UCSD-AML1 (cell line): ENCODE results near the gene GDPD5.

Experiments
- DNase-seq: peaks from one replicate; lab custom pipeline; 2025; ENCODE audit not compliant: unreplicated experiment; lab: John Stamatoyannopoulos, UW

The GDPD5 gene

DNA sequence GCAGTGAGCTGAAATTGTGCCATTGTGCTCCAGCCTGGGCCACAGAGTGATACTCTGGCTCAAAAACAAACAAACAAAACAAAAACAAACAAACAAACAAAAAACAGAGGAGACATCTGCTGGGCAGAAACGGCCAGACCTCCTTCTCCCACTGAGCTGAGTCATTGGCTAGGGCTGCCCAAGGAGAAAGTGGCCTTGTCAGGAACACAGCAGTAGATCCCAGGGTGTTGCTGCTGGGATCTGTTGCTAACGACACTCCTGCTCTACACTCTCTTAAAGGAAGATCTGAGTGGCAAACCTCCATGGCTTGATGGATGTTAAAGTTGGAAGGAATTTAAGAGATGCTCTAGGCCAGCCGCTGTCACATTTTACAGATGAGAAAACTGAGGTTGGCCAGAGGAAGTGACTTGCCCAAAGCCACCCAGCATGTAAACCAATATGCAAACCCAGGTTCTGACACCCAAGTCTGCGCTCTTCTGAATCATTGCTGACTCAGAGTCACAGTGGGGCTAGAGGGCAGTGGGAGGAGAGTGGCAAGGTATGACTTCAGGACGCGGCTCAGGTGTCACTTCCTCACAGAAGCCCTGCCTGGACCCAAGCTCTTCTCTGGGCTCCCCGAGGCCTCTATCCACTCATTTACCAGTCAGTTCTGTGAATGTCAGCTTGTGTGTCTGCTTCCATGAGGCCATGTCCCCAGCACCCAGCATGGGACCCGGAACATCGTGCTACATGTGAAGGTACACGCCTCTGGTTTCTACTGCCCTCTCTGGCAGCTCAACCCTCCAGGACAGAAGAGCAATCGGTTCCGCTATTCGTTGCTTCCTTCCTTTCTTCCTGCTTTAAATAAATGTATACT, 11.3 kb upstream of the GDPD5 start:
- DNase-seq: peak; percentile 56

DNA sequence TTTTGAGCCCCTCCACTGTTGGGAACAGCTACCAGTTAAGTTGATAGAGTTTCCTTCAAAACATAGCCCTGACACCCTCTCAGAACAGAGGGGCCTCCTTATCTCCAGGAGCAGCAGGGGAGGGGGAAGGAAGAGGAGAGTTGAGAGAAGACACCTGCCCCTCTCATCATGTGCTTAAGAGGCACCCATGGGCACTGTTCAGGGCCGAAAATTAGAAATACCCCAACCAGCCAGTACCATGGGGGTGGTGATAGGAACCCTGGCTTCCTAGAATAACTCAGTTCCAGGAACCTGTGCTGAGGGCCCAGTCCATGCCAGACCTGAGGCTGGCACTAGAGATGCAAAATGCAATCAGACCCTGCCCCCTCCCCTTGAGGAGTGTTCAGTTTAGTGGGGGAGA, 9.3 kb upstream of the GDPD5 start:
- DNase-seq: no peak

DNA sequence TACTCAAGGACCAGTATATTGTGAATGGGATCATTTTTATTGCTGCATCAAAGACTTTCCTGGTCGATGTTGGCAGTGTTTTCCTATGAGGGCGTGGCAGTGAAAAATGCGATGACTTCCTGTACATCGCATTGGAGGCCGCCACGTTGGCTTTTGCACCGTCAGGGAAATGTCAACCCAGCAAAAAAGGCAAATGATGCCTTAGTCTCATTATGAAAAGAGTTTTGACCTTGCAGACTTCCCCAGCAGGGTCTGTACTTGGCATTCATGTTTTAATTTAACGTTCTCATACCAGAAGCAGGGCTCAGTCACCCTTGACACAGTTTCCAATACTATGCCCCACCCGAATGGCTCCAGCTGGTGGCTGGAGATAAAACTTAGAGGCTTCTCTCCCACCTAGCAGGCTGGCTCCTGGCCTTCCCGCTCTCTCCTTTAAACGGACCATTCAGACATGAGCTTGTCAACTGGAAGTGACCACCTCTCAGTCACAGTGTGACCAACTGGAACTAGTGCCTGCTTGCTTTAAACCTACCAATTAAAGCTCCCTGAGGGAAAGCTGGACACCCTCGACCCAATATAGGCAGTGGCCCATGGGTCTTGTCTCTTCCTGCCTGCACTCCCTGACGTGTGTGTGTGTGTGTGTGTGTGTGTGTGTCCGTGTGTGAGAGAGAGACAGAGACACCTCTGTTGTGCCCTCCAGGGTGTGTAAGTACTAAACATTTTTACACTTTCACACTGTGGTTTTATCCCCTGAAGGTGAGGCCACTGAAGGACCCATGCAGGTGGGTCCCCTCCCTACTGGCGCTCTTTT, 8.7 kb upstream of the GDPD5 start:
- no peak for DNase-seq

DNA sequence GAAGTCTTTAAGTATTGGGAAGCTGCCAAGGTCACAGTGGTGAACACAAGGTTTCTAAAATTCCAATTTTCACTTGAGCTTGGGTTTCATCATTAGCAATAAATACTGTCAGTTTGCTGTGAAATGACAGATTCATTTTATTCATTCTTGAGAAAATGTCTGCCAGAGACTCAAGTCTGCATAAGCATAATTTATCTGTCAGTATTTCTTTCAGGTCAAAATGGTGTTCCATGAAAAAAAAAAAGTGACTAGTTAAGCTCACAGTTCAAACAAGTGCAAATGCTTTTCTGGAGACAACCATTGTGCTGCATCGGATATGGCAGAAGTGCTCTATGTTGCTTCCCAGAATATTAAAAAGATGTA, 8.1 kb upstream of the GDPD5 start:
- no peak for DNase-seq

DNA sequence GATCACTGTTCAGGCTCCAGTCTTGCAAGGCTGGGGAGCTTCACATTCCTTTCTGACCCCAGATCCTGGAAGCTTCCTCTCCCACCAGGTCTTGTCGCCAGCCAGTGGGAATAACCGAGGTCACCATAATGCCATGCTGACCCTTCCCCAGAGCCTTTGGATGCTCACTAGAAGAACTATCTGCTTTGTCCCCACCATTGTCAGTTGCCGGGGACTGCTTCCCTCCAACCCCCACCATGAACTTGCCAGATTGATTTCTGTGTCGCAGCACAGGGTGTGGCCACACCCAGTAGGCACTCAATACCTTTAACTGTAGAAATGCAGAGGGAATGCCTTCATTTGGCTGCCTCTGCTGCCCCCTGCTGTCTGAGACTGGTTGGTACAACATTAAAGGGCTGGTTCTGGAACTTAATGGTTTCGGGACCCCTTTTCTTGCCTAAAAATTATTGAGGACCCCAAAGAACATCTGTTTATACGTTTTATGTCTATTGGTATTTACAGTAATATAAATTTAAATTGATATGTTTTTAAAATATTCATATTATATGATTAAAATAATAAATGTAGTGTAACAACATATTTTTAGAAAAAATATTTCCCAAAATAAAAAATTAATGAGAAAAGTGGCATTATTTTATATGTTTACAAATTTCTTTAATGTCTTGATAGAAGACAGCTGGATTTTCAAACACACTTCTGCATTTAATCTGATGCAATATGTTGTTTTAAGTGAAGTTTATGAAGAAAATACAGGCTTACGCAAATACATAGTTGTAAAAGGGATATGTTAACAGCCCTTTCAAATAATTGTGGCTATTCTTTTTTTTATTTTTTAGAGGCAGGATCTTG, 6.7 kb upstream of the GDPD5 start:
- peak; percentile 67 for DNase-seq

DNA sequence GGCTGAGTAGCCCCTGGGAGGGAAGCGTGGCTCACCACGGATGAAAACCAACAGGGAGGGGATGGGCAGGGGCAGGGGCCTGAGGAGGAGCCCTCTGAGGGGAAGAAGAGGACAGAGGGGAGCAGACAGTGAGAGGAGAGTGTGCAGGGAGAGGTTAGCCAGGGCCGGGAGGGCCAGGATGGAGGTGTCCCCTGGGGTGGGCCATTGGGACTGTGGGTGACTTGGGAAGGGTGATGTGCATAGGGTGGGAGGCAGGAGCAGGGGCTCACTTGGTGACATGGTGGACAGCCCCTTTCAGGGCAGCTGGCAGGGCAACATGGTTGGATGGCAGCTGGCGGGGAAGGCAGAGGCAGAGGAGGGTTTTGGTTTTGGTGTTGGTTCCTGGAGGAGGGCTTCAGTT, 5.6 kb upstream of the GDPD5 start:
- DNase-seq: no peak

DNA sequence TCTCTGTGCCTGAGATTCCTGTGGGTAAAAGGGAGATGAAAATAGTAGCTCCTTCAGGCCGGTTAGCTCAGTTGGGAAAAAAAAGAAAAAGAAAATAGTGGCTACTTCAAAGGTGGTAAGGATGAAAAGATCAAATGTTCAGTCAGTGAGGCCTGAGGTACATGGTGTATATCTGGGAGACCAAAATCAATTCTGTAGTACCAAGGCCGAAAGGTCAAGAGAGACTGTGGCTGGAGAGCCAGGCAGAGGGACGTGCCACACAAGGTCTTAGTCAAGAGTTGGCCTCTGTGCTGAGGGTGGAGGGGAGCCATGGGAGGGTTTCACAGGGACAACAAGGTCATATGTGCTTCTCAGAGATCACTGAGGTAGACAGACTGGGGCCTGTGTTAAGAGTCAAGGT, 4.8 kb upstream of the GDPD5 start:
- no peak for DNase-seq

DNA sequence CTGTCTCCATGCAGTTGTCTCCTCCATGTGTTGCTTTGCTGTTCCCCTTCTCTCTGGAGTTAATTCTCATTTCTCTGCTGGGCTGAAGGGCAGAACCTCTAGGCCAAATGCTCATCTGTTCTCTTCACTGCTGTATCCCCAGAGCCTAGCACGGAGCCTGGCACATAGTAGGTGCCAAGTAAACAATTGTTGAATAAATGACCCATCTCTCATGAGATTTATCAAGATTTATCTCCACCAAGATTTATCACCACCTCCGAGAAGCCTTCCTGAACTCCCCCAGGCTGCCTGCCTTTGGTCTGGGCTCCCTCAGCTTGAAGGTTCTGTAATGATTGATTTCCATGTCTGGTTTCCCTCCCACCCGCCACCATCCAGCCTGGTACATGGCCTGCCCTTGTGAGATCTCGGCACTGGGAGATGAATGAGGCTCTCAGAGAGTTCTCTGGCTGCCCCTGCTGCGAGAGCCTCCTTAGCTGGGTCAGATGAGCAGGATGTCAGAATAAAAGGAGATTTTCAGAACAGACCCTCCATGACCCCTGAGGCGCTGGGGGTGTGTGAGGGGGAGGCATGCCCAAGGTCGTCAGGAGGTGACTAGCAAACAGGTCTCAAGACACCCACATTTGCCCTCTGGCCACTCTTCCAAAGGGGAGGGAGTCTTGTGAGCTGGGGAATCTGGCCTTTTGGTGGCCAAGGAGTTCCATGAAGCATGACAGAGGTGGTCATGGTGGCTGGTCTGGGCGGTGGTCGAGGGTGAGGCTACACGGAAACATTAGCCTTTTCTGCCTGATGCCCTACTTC, 2.4 kb upstream of the GDPD5 start:
- no peak for DNase-seq

DNA sequence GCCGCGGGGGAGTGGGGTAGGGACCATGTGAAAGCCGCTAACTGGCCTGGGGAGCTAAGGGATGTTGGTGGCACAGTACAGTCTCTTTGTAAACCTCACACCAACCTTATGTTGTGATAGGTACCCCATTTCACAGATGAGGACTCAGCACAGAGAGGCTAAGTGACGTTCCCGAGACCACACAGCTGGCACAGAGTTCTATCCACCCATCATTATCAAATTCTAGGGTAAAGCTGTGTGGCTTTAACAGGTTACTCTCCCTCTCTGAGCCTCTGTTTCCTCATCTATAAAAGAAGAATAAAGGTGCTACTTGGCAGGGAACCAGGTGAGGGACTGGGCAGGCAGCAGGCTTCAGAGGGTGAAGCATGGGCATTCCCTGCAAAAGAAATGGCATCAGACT, 1.4 kb upstream of the GDPD5 start:
- no peak for DNase-seq

DNA sequence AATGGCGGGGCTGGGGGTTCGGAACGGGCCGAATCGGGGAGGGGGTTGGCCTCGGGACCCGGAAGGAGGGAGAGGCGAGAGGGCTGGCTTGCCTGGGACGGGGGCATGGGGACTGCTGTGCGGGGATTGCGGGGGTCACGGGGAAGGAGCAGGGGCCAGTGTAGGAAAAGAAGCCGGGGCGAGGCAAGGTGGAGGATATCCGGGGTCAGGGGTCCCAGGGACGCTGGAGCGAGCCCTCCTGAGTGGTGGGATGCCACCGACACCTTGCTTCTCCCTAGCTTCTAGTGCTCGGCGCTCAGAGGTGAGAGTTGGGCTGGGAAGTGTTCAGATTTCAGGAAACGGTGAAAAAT, 426 bp upstream of the GDPD5 start:
- no peak for DNase-seq

DNA sequence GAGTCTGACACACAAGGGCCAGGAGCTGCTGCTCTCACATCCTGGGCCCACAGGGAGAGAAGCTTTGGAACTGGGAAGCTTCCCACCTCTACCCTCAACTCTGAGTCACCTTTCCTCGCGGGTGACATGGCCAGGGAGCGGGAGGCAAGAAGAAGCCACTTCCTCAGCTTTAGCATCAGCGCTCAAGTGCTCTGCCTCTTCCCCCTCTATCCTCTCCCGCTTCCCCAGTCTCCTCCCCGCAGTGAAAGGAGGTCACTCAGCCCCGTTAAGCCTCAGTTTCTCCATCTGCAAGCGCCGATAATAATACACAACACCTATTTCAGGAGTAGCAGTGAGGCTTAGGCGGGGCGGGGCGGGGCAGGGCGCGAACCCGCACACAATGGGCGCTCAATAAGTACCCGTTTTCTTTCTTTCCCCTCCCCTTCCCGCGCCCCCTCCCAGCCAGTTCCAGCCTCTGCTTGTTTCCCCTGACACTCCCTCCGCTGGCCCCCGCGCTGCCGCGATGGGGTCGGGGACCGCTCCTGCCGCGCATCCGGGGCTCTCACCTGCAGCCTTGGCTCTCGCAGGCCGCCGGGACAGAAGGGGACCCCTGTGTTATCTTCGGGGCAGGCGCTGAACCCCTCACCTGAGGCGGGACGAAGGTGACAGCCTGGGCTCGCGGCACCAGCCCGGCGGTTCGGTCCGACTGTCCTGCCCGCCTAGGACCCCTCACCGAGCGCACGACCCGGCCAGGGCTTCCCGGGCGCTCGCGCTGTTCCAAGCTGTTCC, 892 bp downstream of the GDPD5 start:
- peak; percentile 32 for DNase-seq

DNA sequence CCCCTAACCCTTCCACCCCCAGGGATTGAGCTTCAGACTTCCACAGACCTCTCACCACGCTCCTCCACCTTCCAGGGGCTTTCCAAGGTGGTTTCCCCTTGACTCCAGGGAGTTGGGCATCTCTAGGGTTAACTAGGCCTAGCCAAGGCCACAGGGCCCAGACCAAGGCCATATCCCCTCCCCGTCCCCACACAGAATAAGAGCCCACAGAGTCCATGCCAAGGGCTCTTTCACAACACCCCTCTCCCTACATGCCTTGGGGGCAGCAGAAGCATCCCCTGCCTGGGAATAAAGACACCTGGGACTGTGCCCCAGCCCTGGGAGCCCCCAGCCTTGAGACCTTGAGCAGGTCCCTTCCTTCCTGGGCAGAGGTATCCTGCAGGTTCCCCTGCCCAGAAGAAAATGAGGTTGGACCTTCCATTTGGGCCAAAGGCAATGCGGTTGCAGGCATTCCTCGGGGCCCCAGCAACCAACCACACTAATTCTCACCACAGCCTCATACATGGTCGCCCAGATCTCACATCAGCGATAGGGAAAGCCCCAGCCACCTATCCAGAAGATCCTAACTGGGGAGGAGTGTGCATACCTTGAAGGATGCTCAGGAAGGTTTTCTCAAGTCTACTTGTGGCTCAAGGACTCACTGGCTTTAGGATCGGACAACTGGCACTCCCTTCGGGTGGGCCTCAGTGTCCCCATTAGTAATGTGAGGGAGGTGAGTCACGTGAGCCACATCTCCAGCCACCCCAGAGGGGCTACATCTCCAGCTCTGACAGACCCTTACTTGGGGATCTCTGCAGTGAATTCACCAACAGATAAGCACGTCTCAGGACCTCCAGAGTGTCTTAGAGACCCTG, 1.7 kb downstream of the GDPD5 start:
- no peak for DNase-seq

DNA sequence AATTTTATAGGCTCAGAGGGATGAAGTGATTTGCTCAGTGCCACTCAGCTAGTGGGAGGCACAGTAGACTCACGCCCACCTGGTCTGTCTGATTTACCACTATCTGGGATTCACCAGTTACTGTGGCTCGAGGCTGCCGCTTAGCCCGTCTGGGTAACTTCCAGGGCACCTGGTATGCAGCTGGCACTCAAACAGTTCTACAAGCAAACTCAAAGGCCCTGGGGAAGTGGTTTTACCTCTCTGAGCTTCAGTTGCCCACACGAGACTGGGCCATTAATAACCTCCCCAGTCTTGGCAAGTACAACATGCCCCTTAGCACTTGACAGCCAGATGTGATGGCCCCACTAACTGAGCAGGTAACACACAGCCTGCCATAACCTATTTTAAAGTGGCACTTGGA, 2.6 kb downstream of the GDPD5 start:
- no peak for DNase-seq

DNA sequence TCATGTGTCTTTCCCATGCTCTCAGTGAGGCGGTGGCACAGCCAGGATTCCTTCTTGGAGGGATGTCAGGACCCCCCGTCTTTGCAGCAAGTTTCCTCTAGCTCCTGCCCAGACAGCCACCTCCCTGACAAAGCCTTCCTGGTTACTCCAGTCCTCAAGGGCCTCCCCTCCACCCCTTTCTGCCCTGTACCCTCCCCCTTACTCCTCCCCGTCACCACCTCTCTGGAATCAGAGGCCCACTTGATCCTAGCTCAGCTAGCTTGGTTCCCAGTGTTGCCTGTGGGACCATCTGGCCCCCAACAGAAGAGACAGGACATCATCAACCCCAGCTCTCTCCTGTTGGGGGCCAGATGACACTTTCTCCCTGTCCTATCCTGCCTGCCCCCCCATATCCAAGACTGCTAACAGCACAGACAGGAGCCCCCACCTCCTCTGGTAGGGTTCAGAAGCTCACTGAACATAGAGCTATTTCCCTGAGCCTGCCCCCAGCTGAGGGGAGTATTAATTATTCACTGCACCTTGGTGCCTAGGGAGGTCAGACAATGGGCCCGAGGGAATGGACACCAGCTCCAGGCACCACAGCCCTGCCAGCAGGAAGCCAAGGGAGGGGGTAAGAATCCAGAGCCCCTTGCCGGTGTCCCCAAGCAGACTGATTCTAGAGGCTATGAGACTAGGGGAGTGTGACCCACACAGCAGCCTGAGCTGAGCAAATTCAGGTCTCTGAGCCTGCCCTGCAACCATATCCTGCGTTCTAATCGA, 3.3 kb downstream of the GDPD5 start:
- no peak for DNase-seq

DNA sequence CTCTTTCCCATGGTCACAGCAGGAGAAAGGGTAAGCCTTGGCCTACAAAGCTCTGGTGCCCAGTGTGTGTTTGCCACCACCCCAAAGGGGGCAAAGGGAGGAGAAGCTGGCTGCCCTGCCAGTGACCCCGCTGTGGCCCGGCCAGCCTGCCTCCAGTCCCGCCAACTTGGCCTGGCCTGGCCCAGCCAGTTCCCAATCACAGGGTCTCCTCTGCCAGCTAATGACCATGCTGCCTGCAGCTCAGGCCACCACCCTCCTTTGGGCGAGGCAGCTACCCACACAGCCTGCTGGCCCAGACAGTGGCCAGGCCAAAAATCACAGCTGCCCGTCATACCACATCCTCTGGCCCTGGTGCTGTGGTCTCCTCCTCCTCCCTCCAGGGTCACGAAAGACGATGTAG, 5.1 kb downstream of the GDPD5 start:
- no peak for DNase-seq

DNA sequence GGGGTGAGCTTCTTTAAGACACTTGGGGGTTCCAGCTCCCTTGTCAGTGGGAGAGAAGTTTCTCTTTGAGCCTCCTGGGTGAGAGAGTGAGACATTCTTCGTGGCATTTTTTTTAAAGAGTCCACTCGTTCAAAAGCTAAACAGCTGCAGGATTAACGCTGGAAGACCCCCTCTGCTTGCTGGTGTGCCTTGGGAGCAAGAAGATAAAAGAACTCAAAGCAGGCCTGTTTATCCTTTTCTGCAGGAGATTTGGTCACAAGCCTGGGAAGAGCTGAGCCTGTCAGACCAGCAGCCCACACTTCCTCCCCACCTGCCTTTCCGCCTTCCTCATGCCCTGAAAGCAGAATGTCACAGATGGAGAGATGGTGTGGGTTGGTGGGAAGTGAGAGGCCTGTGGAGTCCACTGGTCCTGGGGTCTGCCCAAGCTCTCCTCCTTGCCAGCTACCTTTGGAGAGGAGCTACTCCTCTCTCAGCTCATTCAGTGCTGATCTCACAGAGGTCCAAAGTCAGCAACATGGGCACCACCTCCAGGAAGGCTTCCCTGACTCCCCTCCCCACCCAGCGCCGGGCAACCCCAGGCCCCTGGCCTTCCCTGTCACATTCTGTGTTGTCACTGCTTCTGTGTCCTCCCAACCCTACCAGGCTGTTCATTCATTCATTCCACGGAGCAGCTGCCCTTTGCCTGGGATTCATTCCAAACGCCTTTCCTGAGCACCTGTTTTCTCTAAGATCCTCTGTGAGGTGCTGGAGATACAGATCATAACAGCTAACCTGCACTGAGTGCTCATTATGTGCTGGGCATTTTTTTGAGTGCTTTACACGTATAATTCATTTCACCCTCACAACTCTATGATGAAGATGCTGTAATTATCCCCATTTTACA, 6.7 kb downstream of the GDPD5 start:
- DNase-seq: no peak

DNA sequence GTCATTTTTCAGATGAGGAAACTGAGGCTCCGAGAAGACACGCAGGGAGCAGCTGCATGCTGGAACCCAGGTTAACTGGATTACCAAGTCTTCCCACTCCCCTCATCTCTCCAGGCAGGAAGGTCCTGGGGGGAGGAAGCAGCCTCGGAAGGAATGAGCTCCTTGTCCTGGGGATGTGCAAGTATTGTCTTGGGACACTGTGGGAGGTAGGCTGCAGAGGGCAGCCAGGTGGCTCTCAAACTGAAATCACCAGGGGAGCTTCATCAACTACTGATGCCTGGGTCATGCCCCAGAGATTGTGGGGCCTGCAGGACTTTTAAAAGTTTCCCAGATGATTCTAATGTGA, 7.6 kb downstream of the GDPD5 start:
- no peak for DNase-seq

DNA sequence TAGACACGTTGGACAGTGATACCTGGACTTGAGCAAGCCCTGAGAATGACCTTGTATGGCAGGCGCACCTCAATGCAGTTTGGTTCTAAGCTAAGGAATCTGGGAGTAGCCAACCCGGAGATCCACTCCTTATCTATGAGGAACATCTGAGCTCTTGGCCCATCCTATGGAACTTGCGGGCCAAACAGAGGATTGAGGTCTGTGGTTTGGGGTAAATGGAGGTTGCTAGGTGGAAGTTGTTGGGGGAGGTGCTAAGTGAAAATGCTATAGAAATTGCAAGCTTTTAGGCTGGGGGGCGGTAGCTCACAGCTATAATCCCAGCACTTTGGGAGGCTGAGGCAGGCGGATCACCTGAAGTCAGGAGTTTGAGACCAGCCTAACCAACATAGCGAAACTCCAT, 8.9 kb downstream of the GDPD5 start:
- DNase-seq: no peak
